Pons (tissue), 1 donor: ENCODE results near the gene CXXC5.

ENCODE experiments used
- DNase-seq: peaks from one replicate; pipeline ENCODE4 v3.0.0-alpha.2; 2016; ENCODE audit warnings: low spot score

CXXC5 gene

DNA sequence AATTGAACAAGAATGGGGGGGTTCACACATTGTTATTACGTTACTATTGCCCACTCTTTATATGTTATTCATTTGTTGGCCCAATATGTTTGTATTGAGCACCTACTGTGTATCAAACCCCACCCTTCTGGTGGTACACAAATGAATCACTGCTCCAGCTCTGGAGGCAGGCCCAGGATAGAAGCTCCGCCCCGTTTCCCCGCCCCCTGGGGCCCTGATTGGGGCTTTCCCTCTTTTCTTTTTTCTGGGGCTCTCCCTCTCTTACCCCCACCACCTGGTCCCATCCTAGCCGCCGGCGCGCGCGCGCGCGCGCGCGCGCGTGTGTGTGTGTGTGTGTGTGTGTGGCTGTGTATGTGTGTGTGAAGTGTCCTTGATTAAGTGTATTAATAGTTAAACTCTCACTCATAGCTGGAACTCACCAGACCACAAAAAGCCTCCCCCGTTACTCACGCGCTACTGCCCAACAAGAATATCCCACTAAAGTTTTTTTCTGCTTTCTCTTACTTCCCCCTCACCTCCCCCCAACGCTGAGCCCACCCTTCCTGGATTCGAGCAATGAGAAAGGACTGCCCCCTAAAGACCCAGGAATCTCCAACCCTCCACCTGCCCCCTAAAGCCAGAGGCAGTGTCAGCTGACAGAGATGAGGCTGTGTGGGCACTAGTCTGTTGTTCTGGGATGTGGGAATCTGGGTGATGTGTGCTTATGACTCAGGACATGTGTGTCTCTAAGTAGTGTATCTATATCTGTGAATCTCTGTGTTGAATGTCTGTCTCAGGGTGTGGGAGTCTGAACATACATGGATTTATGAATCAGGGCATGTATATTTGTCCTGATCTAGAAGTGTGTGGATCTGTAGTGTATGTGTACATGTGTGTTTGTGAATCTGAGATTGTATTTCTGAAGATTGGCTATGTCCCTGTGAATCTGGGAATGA is 4.0 kb downstream of the CXXC5 start:
- peak; percentile 96 for DNase-seq

GRCh38 chr5:139652788-139653241 is 4.7 kb downstream of the CXXC5 start:
- no peak for DNase-seq

DNA sequence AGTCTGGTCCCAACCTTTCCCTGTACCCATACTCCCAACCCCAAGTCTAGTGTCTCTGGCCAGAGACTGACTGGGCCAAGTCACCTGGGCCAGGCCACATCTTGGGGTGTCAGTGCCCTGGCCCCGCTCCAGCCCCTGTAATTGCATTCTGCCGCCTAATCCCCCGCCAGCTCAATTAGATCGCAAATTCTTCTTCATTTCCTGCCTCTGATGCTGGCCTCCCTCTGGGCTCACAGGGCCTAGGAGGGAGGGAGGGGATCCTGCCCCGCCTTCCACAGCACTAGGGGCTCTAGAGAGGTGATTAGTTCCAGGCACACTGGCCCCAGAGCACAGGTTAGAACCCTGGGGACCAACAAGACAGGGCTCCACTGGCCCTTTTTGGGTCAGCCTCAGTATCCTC is 5.5 kb downstream of the CXXC5 start:
- no peak for DNase-seq

- no peak for DNase-seq
Observed at GRCh38 chr5:139654464-139654863, 6.3 kb downstream of the CXXC5 start.

DNA sequence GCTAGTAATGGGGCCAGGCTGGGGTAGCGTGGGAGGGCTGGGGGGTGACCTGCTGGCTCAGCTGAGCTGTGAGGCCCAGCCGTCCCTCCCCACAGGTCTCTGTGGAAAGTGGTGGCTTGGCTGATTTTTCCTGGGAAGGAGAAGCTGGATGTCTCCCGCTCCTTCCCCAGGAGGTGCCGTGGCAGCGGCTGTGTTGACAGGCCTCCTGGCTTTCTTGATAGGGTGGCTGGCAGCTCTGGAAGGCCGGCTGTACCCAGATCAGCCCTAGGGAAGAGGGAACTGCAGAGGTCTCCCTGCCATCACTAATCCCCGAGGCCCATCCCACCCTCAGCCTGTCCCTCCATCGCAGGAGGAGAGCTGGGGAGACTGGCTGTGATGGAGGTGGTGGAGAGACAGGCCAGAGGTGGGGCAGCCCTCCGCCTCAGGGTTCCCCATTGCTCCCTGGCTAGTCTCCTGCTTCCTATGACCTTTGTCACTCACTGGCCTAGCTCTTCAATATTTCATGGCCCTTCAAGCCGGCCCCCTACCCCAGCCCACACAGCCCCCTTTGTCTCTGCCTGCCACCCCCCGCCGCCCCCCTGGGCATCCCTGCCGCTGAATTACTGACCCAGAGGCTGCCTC is 6.8 kb downstream of the CXXC5 start:
- peak; percentile 39 for DNase-seq

DNA sequence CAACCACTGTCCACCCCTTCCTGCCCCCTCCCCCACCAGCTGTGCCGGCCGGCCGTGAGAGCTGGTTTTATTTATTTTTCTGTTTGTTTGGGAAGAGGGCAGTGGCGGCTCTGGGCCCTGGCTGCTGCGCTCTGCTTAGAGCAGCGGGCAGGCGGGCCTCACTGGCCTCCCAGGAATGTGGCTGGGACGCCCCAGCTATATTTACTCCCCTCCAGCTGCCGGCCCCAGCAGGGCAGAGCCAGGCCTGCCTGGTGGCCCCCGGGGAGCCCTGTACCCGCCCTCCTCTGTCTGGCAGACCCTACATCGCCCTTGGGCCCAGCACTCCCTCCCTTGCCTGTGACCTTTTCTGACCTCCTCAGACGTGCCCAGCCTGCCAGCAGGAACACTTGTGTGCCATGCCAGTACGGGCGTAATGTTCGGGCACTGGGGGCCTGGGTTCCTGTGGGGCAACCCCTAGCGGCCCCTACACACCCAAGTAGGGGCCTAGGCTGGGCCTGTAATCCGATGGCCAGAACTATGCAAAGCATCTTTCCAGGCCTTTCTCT is 7.7 kb downstream of the CXXC5 start:
- DNase-seq = peak; percentile 33

- no peak for DNase-seq
Observed at GRCh38 chr5:139657363-139658321, 9.5 kb downstream of the CXXC5 start.

- no peak for DNase-seq
Observed at GRCh38 chr5:139658501-139658927, 10.4 kb downstream of the CXXC5 start.

DNA sequence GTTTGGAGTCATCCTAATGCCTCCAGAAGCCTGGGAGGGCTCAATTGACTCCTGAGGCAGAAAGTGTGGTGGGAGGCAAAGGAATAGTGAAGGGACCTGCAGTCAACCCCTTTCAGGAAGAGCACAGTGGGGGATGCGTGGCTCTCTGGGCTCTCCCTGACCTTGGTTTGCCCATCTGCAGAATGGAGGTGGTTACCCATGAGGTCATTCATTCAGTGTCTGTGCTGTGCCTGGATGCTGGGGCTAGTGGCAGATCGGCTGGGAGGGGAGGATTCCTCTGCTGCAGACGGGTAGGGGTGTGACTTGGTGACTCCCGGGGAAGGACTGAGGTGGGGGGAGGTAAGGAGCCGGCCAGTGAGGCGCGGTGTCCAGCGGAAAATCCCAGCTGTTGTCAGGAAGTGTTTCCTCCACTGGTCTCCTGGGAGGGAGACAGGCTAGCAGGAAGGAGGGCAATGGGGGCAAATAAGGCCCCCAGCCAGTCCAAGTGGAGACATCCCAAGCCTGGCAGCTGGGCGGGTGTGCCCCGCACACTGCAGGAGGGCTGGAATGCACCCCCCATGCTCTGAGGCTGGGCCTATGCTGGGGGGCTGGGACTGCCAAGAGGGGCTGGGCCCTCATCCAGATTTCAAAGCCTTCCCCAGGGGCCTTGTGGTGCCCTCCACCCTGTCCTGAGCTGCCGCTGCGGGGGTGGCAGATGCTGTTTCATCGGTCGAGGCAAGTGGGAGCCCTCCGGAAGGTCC is 10.9 kb downstream of the CXXC5 start:
- no peak for DNase-seq

DNA sequence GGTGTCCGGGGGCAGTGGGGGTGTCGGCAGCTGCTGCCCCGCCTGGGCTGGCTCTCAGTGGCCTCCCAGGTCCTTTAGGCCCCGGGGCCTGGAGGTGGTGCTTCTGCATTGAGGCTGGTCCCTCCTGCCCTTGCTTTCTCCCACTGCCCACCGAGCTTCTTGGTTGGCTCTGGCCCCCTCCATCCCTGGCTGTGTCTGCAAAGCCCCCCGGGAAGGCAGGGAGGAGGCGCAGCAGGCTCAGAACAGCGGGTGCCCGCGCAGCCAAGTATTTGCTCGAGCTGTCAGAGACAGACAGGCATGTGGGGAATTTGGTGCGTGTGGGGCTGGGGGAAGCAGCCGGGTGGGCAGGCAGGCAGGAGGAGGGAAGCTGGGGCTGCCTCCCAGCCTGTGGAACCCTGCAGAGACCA is 11.5 kb downstream of the CXXC5 start:
- no peak for DNase-seq

GRCh38 chr5:139660105-139660922 is 12.2 kb downstream of the CXXC5 start:
- DNase-seq = peak; percentile 96

DNA sequence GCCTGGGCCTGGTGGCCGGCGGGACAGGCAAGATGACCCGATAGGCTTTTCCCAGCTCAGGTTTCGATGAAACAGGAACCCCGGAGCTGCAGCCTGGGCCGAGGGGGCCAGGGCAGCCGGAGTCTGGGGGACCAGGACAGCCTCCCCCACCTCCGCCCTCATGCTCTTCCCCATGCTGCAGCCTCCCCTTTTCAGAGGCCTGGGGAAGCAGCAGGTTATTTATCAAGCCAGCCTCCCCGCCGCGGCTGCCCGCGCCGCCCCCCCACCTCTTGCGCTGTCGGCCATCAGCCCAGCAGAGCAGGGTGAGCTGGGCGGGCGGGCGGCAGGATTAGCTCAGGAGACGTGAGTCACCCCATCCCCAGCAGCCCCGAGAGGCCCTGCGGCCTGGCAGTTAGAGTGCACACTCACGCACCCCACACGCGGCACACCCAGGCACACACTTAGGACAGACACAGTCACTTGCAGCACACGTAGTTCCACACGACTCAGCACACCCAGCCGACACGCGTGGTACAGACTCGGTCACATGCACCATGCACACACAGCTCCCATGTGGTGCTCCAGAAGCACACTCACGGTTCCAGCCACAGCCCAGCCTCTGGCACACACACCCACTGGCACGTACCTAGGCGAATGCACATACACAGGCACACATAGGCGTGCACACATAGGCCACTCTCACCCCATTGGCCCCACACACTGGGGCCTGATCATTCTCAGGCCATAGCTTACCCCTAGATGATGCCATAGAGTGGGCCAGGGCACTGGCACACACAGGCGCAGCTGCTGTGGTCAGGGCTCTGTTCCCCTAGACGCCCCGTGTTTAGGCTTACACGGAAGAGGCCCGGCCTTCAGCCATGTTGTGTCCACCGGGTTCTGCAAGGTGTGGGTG is 13.0 kb downstream of the CXXC5 start:
- no peak for DNase-seq

- no peak for DNase-seq
Observed at GRCh38 chr5:139662617-139663016, 14.5 kb downstream of the CXXC5 start.

GRCh38 chr5:139663207-139664085 is 15.3 kb downstream of the CXXC5 start:
- DNase-seq = no peak

DNA sequence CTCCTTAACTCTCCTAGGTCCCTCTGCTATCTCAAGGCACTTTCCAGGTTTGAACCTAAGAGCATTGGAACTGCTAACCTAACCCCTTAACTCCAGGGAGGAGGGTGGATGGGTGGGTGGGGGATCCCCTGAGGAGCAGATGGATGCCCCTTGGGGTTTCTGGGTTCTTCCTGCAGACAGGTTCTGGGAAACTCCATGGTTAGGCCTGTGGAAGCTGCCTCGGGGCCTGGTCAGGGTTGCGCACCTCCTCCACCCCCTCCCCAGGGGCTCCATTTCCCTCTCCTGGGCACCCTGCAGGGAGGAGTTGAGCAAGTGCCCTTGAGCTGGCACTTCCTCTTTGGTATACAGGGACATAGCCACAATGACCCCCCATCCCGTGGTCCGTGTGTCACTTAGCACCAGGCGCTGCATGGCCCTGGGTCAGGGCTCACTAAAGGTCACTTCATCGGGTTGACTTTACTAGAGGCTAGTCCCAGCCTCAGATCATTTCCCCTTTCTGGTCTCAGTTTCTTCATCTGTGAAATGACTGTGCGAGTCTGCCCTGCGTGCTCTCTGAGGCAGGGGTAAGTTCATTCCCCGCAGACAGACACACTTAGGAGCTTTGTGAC is 16.0 kb downstream of the CXXC5 start:
- no peak for DNase-seq

GRCh38 chr5:139664727-139665351 is 16.7 kb downstream of the CXXC5 start:
- DNase-seq = no peak

DNA sequence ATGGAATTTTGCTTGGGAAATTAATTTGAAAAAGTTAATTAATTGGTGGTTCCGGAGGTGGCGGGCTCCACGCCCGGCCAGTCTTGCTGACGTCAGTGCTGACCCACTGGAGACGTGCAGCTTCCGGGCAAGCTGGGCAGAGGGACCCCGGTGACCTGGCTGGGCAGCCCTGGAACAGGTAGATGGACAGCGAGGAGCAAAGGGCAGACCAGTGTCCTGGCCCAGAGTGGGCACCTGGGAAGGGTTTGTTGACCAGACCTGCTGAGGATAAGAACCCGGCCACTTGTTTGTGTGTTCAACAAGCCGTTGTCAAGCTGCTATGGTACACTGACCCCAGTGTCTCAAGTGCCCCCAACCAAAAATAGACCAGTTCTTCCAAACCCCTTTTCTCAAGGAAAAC is 17.5 kb downstream of the CXXC5 start:
- no peak for DNase-seq
